ENCODE data around the gene CRIM1.

GRCh38 chr2:36589230-36589630 lies 233.7 kb downstream of the CRIM1 start:
- TF ChIP-seq POLR2A (IDR thresholded peaks at IDR 0.05; ENCODE audit: low read length) (no peak), GATA1 (IDR thresholded peaks at IDR 0.05; ENCODE audit: low read depth, low read length) (no peak)

Data from erythroblast (primary cell).